Gastroesophageal sphincter (tissue), 4 donors: ENCODE data around the gene FMN2. TPM values are rescaled to one million over a fixed set of nuclear protein-coding genes. Genes with fewer than 3 reads are reported as not detected.

ENCODE experiments used
- ATAC-seq: fragments of 150-250 bp; one replicate; pipeline ENCODE4 v1.9.1; 2016; ENCODE audit warnings: mild to moderate bottlenecking, moderate library complexity
- H3K27ac ChIP-seq, 4 donors: fragments of 200-600 bp; sonication (generic) in 3 of 4; 1 replicate in 3 of 4; 2 replicates in 1 of 4; pipeline ENCODE4 v1.5.1; 2016 to 2019
- H3K27me3 ChIP-seq: fragments of 200-600 bp; sonication (generic); one replicate; pipeline ENCODE4 v1.5.1; 2019
- H3K36me3 ChIP-seq, 2 donors: fragments of 200-600 bp; sonication (generic); one replicate each; pipeline ENCODE4 v1.5.1; 2019; ENCODE audit warnings: control low read depth in 1 of 2
- H3K4me1 ChIP-seq, 3 donors: fragments of 200-600 bp; sonication (generic); 1 replicate in 2 of 3; 2 replicates in 1 of 3; pipeline ENCODE4 v1.5.1; 2016 to 2019; ENCODE audit warnings: control low read depth in 2 of 3
- H3K4me3 ChIP-seq, 2 donors: fragments of 200-600 bp; sonication (generic); one replicate each; pipeline ENCODE4 v1.5.1; 2019; ENCODE audit warnings: mild to moderate bottlenecking in 1 of 2, moderate library complexity in 1 of 2
- H3K9me3 ChIP-seq, 3 donors: fragments of 200-600 bp; sonication (generic); one replicate each; pipeline ENCODE4 v1.5.1; 2017 to 2019; ENCODE audit warnings: control low read depth in 2 of 3
- EP300 ChIP-seq: sonication (generic); formaldehyde crosslinking; IDR thresholded peaks from one replicate; pipeline ENCODE4 v1.6.1; 2017; ENCODE audit warnings: antibody characterized with exemption, mild to moderate bottlenecking
- POLR2A ChIP-seq, 2 donors: fragments of 450-650 bp; IDR thresholded peaks; one replicate each; pipeline ENCODE4 v1.6.1; 2017; ENCODE audit warnings: antibody characterized with exemption in 2 of 2, mild to moderate bottlenecking in 2 of 2, moderate library complexity in 1 of 2
- POLR2AphosphoS5 ChIP-seq: sonication (generic); formaldehyde crosslinking; IDR thresholded peaks from one replicate; pipeline ENCODE4 v1.6.1; 2017; ENCODE audit warnings: antibody characterized with exemption
- WGBS, 2 donors: methylation state at CpG; one replicate each; pipeline ENCODE4 v1.1.5; 2018; ENCODE audit warnings: low coverage in 1 of 2; 5-methylcytosine and 5-hydroxymethylcytosine counted together
- total RNA-seq, 4 donors: library from RNA; depleted of rRNA; stranded (reverse); fragments of >200 nt; gene quantifications; one replicate each; pipeline ENCODE4 v1.1.0, GENCODE V29; 2016
- TF ChIP-seq, protein P1 (sequence below), 4 experiments: fragments of 200-600 bp in 2 of 4; fragments of 450-650 bp in 2 of 4; sonication (generic) in 1 of 4; IDR thresholded peaks; one replicate each; pipeline ENCODE4 v1.5.1; 2017 to 2019; ENCODE audit warnings: antibody characterized with exemption in 4 of 4, mild to moderate bottlenecking in 2 of 4, moderate library complexity in 2 of 4

The FMN2 gene
- total RNA-seq, 4 donors from 2014 or later = 0.27 to 8.6 (median 2.7) TPM

GRCh38 chr1:240090014-240090413, 1.7 kb upstream of the FMN2 start:
- H3K4me3 ChIP-seq = no peak overlapping the region
- H3K27ac ChIP-seq = no peak overlapping the region
- H3K4me1 ChIP-seq = peaks cover 0 to 29% (median 18%) of the 10 kb centered on the region in 3 donors
- no peaks in the 10 kb centered on the region for H3K36me3 ChIP-seq
- peaks cover 80% of the 10 kb centered on the region for H3K27me3 ChIP-seq
- WGBS, 2 donors = 18% methylated on average over 2 of the region's 2 CpGs; no CpG with 5 or more reads in 1 of the 2 donors
- no peak for TF ChIP-seq POLR2AphosphoS5
- TF ChIP-seq, protein P1, sequence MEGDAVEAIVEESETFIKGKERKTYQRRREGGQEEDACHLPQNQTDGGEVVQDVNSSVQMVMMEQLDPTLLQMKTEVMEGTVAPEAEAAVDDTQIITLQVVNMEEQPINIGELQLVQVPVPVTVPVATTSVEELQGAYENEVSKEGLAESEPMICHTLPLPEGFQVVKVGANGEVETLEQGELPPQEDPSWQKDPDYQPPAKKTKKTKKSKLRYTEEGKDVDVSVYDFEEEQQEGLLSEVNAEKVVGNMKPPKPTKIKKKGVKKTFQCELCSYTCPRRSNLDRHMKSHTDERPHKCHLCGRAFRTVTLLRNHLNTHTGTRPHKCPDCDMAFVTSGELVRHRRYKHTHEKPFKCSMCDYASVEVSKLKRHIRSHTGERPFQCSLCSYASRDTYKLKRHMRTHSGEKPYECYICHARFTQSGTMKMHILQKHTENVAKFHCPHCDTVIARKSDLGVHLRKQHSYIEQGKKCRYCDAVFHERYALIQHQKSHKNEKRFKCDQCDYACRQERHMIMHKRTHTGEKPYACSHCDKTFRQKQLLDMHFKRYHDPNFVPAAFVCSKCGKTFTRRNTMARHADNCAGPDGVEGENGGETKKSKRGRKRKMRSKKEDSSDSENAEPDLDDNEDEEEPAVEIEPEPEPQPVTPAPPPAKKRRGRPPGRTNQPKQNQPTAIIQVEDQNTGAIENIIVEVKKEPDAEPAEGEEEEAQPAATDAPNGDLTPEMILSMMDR (IDR thresholded peaks at IDR 0.05) = no peak
- no peak for TF ChIP-seq POLR2A (IDR thresholded peaks at IDR 0.05)
- no peak for TF ChIP-seq EP300
- no peak for ATAC-seq
- H3K9me3 ChIP-seq = no peaks in the 10 kb centered on the region

GRCh38 chr1:240090957-240091600, 604 bp upstream of the FMN2 start:
- peaks cover 0 to 29% (median 18%) of the 10 kb centered on the region in 3 donors for H3K4me1 ChIP-seq
- no peaks in the 10 kb centered on the region for H3K36me3 ChIP-seq
- no peaks in the 10 kb centered on the region for H3K9me3 ChIP-seq
- H3K27me3 ChIP-seq = peaks cover 75% of the 10 kb centered on the region
- H3K27ac ChIP-seq = no peak overlapping the region
- H3K4me3 ChIP-seq = peak overlapping the region in 1 of 2 donors; percentile 58
- no peak for ATAC-seq
- TF ChIP-seq, protein P1 (IDR thresholded peaks at IDR 0.05) = no peak
- WGBS, 2 donors = 29 to 48% methylated on average over 4 to 5 of the region's 5 CpGs

- peak; percentile 69 for ATAC-seq
- no peak for TF ChIP-seq POLR2AphosphoS5
- TF ChIP-seq, protein P1 (IDR thresholded peaks at IDR 0.05) = peak in 1 of 4 experiments; percentile 38
- peak overlapping the region in 2 of 4 donors; percentile 45 to 74 for H3K27ac ChIP-seq
- 0 to 7% methylated on average over 2 to 9 of the region's 70 CpGs for WGBS, 2 donors
- no peaks in the 10 kb centered on the region for H3K36me3 ChIP-seq
- peak overlapping the region; percentile 8 to 58 for H3K4me3 ChIP-seq
- H3K9me3 ChIP-seq = no peaks in the 10 kb centered on the region
- H3K27me3 ChIP-seq = peaks cover 69% of the 10 kb centered on the region
- H3K4me1 ChIP-seq = peaks cover 0 to 29% (median 18%) of the 10 kb centered on the region in 3 donors
Measured at GRCh38 chr1:240092301-240093119, 827 bp downstream of the FMN2 start.

- Histone ChIP-seq H3K36me3 (no peaks in the 10 kb centered on the region), H3K9me3 (no peaks in the 10 kb centered on the region), H3K4me3 (peak overlapping the region; percentile 8 to 58), H3K4me1 (peaks cover 0 to 29% (median 18%) of the 10 kb centered on the region in 3 donors), H3K27me3 (peaks cover 66% of the 10 kb centered on the region), H3K27ac (peak overlapping the region in 2 of 4 donors; percentile 45 to 74)
- WGBS, 2 donors = 11 to 15% methylated on average over 4 to 11 of the region's 65 CpGs
- ATAC-seq = peak; percentile 24
- TF ChIP-seq POLR2A (IDR thresholded peaks at IDR 0.05) (no peak), POLR2AphosphoS5 (no peak), EP300 (no peak)
- TF ChIP-seq, protein P1 (IDR thresholded peaks at IDR 0.05) = no peak
Measured at GRCh38 chr1:240093120-240093961, 1.7 kb downstream of the FMN2 start.
